Tibial artery (tissue), 4 donors: ENCODE data around the gene PARM1.
"Not testable (repeated sequence)": the region's sequence is repeated elsewhere in the genome, so short reads cannot be mapped to it uniquely, and the experiment has no call there.

ENCODE experiments used
- DNase-seq, 2 donors: peaks; one replicate each; pipeline ENCODE4 v3.0.0-alpha.2; 2019
- H3K27ac ChIP-seq, 2 donors: fragments of 200-600 bp; sonication (generic) in 1 of 2; 1 replicate in 1 of 2; 2 replicates in 1 of 2; pipeline ENCODE4 v1.5.1; 2018 to 2019; ENCODE audit warnings: mild to moderate bottlenecking in 1 of 2
- H3K27me3 ChIP-seq, 2 donors: fragments of 200-600 bp; sonication (generic) in 1 of 2; one replicate each; pipeline versions ENCODE4 v1.5.1 to v1.6.0; 2016 to 2019
- H3K36me3 ChIP-seq, 3 donors: fragments of 200-600 bp; sonication (generic) in 2 of 3; one replicate each; pipeline ENCODE4 v1.5.1; 2016 to 2019; ENCODE audit warnings: mild to moderate bottlenecking in 2 of 3
- H3K4me1 ChIP-seq, 4 donors: fragments of 200-600 bp; sonication (generic) in 2 of 4; 1 replicate in 3 of 4; 2 replicates in 1 of 4; pipeline ENCODE4 v1.5.1; 2016 to 2019
- H3K4me3 ChIP-seq, 2 donors: fragments of 200-600 bp; sonication (generic) in 1 of 2; 1 replicate in 1 of 2; 2 replicates in 1 of 2; pipeline ENCODE4 v1.5.1; 2018 to 2019; ENCODE audit warnings: mild to moderate bottlenecking in 2 of 2
- H3K9me3 ChIP-seq, 3 donors: fragments of 200-600 bp; sonication (generic) in 1 of 3; one replicate each; pipeline ENCODE4 v1.5.1; 2016 to 2019
- CTCF ChIP-seq, 2 experiments: fragments of 200-600 bp in 1 of 2; fragments of 450-650 bp in 1 of 2; IDR thresholded peaks; one replicate each; pipeline ENCODE4 v1.5.1; 2017 to 2019; ENCODE audit warnings: antibody characterized with exemption in 2 of 2, mild to moderate bottlenecking in 1 of 2, moderate library complexity in 1 of 2
- intact Hi-C: fragments of 100-400 bp; cut with DNase I; formaldehyde crosslinking; loops from one replicate; pipeline ENCODE4 v1.15.0; 2023; ENCODE audit warnings: low total_unique reads

PARM1 gene

GRCh38 chr4:74983253-74983635 lies 50.3 kb downstream of the PARM1 start:
- intact Hi-C loops, result no loop called here
- H3K27ac ChIP-seq, result no peak overlapping the region
- no peaks in the 10 kb centered on the region for H3K36me3 ChIP-seq
- no peaks in the 10 kb centered on the region for H3K27me3 ChIP-seq
- no peak for DNase-seq
- no peak for TF ChIP-seq CTCF (IDR thresholded peaks at IDR 0.05)
- peaks cover 0 to 3% (median 0%) of the 10 kb centered on the region in 3 donors for H3K9me3 ChIP-seq
- no peak overlapping the region for H3K4me3 ChIP-seq
- H3K4me1 ChIP-seq, result peaks cover 0 to 5% (median 2%) of the 10 kb centered on the region in 4 donors

DNA sequence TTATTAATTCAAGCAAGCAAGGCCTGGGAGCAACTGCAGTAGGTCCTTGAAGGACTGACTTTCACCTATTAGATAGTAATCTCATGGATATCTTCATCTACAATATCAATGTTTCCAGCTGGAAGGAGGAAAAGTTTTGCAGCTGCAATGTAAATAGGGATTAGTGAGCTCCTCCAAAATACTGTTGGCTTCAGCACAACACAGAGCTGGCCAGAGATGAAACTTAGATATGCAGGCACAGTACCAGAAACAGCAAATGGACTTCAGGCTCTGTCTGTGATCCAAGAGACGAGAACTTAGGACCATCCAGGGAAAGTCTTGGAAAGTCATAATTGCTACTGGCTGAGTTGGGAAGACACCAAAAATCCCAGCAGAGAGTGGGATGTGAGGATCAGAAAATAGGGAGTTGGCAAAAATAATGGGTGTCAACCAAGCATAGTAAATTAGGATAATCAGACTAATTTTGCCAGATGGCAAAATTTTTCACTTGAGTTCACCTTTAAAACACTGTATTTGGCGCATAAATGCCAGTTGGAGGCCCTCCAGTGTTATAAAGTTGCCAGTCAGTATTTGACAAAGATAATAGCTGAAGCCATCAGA lies 57.5 kb downstream of the PARM1 start:
- H3K27me3 ChIP-seq, result no peaks in the 10 kb centered on the region
- H3K27ac ChIP-seq, result no peak overlapping the region
- peaks cover 0 to 4% (median 0%) of the 10 kb centered on the region in 3 donors for H3K9me3 ChIP-seq
- H3K4me1 ChIP-seq, result peaks cover 0 to 49% (median 29%) of the 10 kb centered on the region in 4 donors
- TF ChIP-seq CTCF (IDR thresholded peaks at IDR 0.05), result no peak
- H3K36me3 ChIP-seq, result no peaks in the 10 kb centered on the region
- intact Hi-C loops, result no loop called here
- DNase-seq, result no peak
- no peak overlapping the region for H3K4me3 ChIP-seq

DNA sequence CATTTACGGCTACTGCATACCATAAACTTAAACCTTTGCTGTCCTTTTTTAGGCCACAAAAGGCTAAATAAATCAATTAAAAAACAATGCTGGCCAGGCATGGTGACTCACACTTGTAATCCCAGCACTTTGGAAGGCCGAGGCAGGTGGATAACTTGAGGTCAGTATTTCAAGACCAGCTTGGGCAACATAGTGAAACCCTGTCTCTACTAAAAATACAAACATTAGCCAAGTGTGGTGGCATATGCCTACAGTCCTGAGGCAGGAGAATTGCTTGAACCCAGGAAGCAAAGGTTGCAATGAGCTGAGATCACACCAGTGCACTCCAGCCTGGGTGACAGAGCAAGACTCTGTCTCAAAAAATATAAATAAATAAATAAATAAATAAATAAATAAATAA lies 61.5 kb downstream of the PARM1 start:
- H3K27ac ChIP-seq, H3K9me3 ChIP-seq, DNase-seq, H3K27me3 ChIP-seq, intact Hi-C loops, H3K36me3 ChIP-seq, H3K4me3 ChIP-seq: not testable (repeated sequence)
- peaks cover 0 to 73% (median 27%) of the 10 kb centered on the region in 4 donors for H3K4me1 ChIP-seq

DNA sequence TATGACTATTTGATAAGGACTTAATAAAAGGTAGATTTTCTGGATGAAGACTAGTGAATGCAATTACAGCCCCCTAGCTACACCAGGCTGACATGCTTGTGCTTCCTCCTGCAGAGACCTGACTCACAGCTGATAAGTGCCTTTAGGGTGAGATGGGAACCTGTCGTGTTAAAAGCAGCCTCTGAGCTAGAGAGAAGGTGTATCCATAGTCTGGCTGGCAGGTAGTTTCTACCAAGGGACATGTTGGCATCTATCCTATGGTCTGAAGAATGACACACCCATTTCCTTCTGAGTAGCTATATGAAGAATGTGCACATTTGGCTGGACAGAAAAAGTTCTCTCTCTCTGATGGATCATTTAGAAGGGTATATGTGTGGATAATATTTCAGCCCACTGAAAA lies 64.1 kb downstream of the PARM1 start:
- Histone ChIP-seq H3K4me3 (no peak overlapping the region), H3K27me3 (no peaks in the 10 kb centered on the region), H3K36me3 (no peaks in the 10 kb centered on the region), H3K27ac (no peak overlapping the region), H3K4me1 (peaks cover 0 to 61% (median 7%) of the 10 kb centered on the region in 4 donors), H3K9me3 (peaks cover 0 to 4% (median 0%) of the 10 kb centered on the region in 3 donors)
- no peak for DNase-seq
- intact Hi-C loops, result no loop called here
- no peak for TF ChIP-seq CTCF (IDR thresholded peaks at IDR 0.05)

GRCh38 chr4:74997948-74998729 lies 65.2 kb downstream of the PARM1 start:
- TF ChIP-seq CTCF (IDR thresholded peaks at IDR 0.05), result no peak
- Histone ChIP-seq H3K27ac (no peak overlapping the region), H3K27me3 (no peaks in the 10 kb centered on the region), H3K36me3 (no peaks in the 10 kb centered on the region), H3K9me3 (peaks cover 0 to 1% (median 0%) of the 10 kb centered on the region in 3 donors), H3K4me1 (peaks cover 0 to 70% (median 10%) of the 10 kb centered on the region in 4 donors), H3K4me3 (no peak overlapping the region)
- intact Hi-C loops, result no loop called here
- no peak for DNase-seq

DNA sequence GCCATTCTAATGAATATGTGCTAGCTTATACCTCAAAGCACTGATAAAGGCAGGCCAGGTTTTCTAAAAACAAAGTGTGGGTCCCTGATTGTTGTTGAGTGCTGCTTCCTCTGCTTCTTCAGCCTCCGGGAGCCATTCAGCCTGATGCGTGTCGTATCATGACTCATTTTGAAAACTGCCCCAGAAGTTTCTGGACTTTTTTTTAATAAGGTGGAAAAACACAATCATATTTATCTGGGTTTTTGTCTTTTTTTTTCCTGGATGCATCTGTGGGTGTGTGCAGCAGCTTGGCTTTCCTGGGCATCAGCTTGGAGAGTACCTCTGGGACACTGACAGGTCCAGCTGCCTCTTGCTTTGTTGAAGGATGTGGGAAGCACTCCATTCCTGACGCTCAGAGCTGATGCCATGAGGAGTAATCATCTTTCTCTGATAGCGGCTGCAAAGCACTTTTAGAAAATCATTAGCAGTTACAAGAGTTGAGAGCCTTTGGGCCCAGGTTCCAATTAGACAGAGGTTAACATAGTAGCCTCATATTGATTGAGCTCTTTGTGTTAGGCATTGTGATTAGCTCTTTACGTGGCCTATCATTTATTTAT lies 66.9 kb downstream of the PARM1 start:
- no peak for TF ChIP-seq CTCF (IDR thresholded peaks at IDR 0.05)
- Histone ChIP-seq H3K27me3 (no peaks in the 10 kb centered on the region), H3K4me3 (no peak overlapping the region), H3K36me3 (no peaks in the 10 kb centered on the region), H3K9me3 (no peaks in the 10 kb centered on the region), H3K4me1 (peaks cover 0 to 82% (median 22%) of the 10 kb centered on the region in 4 donors), H3K27ac (no peak overlapping the region)
- DNase-seq, result no peak
- intact Hi-C loops, result no loop called here
